ENCODE data around the gene ARHGEF17. TPM values are rescaled to one million over a fixed set of nuclear protein-coding genes. Genes with fewer than 3 reads are reported as not detected.

Gene ARHGEF17
- total and polyA plus RNA-seq, 4 donors = 2.6 to 12.6 (median 5.7) TPM

DNA sequence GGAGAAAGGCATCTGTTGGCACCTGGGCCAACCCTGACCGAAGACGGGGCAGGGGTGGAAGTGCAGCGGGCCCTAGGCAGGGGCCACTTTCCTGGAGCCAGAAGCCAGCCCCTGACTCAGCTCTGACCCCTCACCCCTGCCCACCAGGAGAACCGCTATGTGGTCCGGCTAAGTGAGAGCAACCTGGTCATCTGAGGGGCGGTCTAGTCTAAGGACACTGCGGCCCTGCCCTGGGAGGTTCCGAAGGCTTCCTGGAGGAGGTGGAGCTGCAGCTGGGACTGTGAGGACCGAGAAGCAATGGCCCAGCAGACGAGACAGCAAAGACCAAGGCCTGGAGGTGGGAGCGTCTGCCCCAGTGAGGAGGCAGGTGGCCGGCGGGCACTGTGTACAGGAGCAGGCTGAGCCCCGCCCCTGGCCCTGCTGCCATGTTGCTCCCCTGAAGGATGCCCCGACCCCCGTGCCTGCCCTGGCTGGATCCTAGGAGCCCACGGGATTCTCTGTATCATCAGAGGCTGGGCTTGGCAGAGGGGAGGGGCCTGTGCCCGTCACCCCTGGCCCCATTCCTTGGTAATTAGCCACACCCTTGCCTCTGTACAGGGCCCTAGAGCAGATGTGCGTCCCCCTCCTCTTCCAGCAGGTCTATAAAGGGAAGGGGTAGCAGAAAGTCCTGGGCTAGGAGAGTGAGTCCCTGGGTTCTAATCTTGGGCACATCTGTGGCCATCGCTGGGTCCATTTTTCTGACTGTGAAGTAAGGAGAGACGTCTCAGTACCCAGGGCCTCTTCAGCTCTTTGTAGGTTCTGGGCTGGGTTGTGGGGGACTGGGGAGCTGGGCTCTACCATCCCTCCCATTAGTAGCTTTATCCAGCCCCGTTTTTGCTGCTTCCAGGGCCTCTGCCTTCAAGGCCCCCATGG lies 87.5 kb downstream of the ARHGEF17 start:
- H3K27ac ChIP-seq (ENCODE audit: low read depth in 1 of 2, low read length in 2 of 2) = no peak overlapping the region
- no peak overlapping the region for H3K9ac ChIP-seq (ENCODE audit: low read depth in 1 of 2, low read length in 2 of 2)
- H3K36me3 ChIP-seq (ENCODE audit: control insufficient read depth in 4 of 4, insufficient read depth in 3 of 4, low read depth in 1 of 4, low read length in 3 of 4) = no peaks in the 10 kb centered on the region
- H3K4me3 ChIP-seq (ENCODE audit: low read depth in 1 of 3, low read length in 3 of 3) = no peak overlapping the region
- TF ChIP-seq, protein P1, sequence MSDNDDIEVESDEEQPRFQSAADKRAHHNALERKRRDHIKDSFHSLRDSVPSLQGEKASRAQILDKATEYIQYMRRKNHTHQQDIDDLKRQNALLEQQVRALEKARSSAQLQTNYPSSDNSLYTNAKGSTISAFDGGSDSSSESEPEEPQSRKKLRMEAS (IDR thresholded peaks at IDR 0.05) = no peak
- no peak for TF ChIP-seq RAD21 (IDR thresholded peaks at IDR 0.05)
- TF ChIP-seq NR2F2 (IDR thresholded peaks at IDR 0.05) = no peak
- TF ChIP-seq, protein P2, sequence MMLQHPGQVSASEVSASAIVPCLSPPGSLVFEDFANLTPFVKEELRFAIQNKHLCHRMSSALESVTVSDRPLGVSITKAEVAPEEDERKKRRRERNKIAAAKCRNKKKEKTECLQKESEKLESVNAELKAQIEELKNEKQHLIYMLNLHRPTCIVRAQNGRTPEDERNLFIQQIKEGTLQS (IDR thresholded peaks at IDR 0.05) = no peak
- no peak for TF ChIP-seq HNF4A (conservative IDR thresholded peaks at IDR 0.05)
- TF ChIP-seq FOXA1 (IDR thresholded peaks at IDR 0.05) = no peak
- TF ChIP-seq, protein P3, sequence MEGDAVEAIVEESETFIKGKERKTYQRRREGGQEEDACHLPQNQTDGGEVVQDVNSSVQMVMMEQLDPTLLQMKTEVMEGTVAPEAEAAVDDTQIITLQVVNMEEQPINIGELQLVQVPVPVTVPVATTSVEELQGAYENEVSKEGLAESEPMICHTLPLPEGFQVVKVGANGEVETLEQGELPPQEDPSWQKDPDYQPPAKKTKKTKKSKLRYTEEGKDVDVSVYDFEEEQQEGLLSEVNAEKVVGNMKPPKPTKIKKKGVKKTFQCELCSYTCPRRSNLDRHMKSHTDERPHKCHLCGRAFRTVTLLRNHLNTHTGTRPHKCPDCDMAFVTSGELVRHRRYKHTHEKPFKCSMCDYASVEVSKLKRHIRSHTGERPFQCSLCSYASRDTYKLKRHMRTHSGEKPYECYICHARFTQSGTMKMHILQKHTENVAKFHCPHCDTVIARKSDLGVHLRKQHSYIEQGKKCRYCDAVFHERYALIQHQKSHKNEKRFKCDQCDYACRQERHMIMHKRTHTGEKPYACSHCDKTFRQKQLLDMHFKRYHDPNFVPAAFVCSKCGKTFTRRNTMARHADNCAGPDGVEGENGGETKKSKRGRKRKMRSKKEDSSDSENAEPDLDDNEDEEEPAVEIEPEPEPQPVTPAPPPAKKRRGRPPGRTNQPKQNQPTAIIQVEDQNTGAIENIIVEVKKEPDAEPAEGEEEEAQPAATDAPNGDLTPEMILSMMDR (IDR thresholded peaks at IDR 0.05; ENCODE audit: low read depth, low read length, missing input control) = no peak
- no peak for TF ChIP-seq FOXA2 (IDR thresholded peaks at IDR 0.05)
- TF ChIP-seq YY1 (IDR thresholded peaks at IDR 0.05) = no peak
- TF ChIP-seq EGR1 (IDR thresholded peaks at IDR 0.05; ENCODE audit: low read depth in 2 of 2) = no peak
- TF ChIP-seq SP1 (IDR thresholded peaks at IDR 0.05) = no peak
- TF ChIP-seq, protein P4, sequence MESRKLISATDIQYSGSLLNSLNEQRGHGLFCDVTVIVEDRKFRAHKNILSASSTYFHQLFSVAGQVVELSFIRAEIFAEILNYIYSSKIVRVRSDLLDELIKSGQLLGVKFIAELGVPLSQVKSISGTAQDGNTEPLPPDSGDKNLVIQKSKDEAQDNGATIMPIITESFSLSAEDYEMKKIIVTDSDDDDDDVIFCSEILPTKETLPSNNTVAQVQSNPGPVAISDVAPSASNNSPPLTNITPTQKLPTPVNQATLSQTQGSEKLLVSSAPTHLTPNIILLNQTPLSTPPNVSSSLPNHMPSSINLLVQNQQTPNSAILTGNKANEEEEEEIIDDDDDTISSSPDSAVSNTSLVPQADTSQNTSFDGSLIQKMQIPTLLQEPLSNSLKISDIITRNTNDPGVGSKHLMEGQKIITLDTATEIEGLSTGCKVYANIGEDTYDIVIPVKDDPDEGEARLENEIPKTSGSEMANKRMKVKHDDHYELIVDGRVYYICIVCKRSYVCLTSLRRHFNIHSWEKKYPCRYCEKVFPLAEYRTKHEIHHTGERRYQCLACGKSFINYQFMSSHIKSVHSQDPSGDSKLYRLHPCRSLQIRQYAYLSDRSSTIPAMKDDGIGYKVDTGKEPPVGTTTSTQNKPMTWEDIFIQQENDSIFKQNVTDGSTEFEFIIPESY (IDR thresholded peaks at IDR 0.05) = no peak
- no peak for TF ChIP-seq JUND (IDR thresholded peaks at IDR 0.05)
- no peak for TF ChIP-seq RXRA (IDR thresholded peaks at IDR 0.05)
- TF ChIP-seq, protein P5, sequence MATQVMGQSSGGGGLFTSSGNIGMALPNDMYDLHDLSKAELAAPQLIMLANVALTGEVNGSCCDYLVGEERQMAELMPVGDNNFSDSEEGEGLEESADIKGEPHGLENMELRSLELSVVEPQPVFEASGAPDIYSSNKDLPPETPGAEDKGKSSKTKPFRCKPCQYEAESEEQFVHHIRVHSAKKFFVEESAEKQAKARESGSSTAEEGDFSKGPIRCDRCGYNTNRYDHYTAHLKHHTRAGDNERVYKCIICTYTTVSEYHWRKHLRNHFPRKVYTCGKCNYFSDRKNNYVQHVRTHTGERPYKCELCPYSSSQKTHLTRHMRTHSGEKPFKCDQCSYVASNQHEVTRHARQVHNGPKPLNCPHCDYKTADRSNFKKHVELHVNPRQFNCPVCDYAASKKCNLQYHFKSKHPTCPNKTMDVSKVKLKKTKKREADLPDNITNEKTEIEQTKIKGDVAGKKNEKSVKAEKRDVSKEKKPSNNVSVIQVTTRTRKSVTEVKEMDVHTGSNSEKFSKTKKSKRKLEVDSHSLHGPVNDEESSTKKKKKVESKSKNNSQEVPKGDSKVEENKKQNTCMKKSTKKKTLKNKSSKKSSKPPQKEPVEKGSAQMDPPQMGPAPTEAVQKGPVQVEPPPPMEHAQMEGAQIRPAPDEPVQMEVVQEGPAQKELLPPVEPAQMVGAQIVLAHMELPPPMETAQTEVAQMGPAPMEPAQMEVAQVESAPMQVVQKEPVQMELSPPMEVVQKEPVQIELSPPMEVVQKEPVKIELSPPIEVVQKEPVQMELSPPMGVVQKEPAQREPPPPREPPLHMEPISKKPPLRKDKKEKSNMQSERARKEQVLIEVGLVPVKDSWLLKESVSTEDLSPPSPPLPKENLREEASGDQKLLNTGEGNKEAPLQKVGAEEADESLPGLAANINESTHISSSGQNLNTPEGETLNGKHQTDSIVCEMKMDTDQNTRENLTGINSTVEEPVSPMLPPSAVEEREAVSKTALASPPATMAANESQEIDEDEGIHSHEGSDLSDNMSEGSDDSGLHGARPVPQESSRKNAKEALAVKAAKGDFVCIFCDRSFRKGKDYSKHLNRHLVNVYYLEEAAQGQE (IDR thresholded peaks at IDR 0.05) = no peak
- no peak for TF ChIP-seq GABPA (IDR thresholded peaks at IDR 0.05 in 1 of 2, conservative IDR thresholded peaks at IDR 0.05 in 1 of 2)
- TF ChIP-seq HNF4G (IDR thresholded peaks at IDR 0.05) = no peak
- WGBS = 90% methylated on average over 22 of the region's 22 CpGs
- H3K4me1 ChIP-seq (ENCODE audit: control insufficient read depth in 4 of 4, insufficient read depth in 4 of 4, low read length in 3 of 4) = no peaks in the 10 kb centered on the region
- no peaks in the 10 kb centered on the region for H3K27me3 ChIP-seq (ENCODE audit: control insufficient read depth in 4 of 4, insufficient read depth in 4 of 4, low read length in 3 of 4)
- no peak for DNase-seq (ENCODE audit: low spot score)
- no peaks in the 10 kb centered on the region for H3K9me3 ChIP-seq (ENCODE audit: control insufficient read depth in 4 of 4, low read length in 3 of 4)

Measured in liver (tissue), 9 donors.